ENCODE measurements around the gene SWAP70. TPM values are rescaled to one million over a fixed set of nuclear protein-coding genes. Genes with fewer than 3 reads are reported as not detected.

The SWAP70 gene
- total RNA-seq, 5 donors from 2014 or later (not counting 1 experiment from before 2014, with no cell fraction given): 4.5 to 14.3 (median 7.3) TPM

DNA sequence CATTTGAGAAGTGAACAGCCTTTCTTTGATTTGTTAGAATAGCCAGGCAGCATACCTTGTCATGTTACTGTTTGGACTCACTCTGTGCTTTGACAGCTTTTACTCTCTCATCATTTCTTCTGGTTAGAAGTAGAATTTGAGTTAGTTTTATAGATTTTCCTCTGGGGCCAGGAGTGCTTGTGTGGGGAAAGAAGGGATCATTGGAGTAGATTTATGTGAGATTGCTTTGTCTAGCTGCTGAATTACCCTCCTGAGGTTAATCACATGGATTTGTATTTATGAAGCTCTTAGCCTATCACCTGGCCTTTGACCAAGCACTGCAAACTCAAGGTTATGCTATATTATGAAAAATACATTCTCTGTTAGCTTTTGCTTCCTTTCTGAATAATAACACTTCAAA is 54.3 kb downstream of the SWAP70 start:
- Mint-ChIP-seq H3K4me3 (no peak overlapping the region), H3K27me3 (no peaks in the 10 kb centered on the region), H3K4me1 (peaks cover 22 to 28% (median 23%) of the 10 kb centered on the region in 3 donors), H3K9me3 (no peaks in the 10 kb centered on the region), H3K36me3 (peaks cover 19% of the 10 kb centered on the region), H3K27ac (no peak overlapping the region)
- Histone ChIP-seq H3K4me3 (ENCODE audit: control insufficient read depth in 1 of 2, extremely low read depth in 1 of 2, low read length in 1 of 2) (no peak overlapping the region), H3K9me3 (no peaks in the 10 kb centered on the region), H3K36me3 (ENCODE audit: control insufficient read depth in 2 of 2, extremely low read depth in 1 of 2, insufficient read depth in 1 of 2, low read length in 1 of 2) (no peaks in the 10 kb centered on the region), H3K27me3 (replicated peaks in 1 of 2; ENCODE audit: control insufficient read depth in 2 of 2, extremely low read depth in 1 of 2, insufficient read depth in 2 of 2, low read length in 1 of 2) (no peaks in the 10 kb centered on the region), H3K27ac (ENCODE audit: low read length) (no peak overlapping the region), H3K4me1 (ENCODE audit: control insufficient read depth in 1 of 2, extremely low read depth in 1 of 2, insufficient read depth in 2 of 2, low read length in 2 of 2) (peaks cover 0 to 4% of the 10 kb centered on the region in 2 experiments)
- ATAC-seq (replicated peaks in 1 of 4): no peak
- CTCF ChIA-PET: no interaction called here
- POLR2A ChIA-PET: no interaction called here
- DNase-seq: no peak

DNA sequence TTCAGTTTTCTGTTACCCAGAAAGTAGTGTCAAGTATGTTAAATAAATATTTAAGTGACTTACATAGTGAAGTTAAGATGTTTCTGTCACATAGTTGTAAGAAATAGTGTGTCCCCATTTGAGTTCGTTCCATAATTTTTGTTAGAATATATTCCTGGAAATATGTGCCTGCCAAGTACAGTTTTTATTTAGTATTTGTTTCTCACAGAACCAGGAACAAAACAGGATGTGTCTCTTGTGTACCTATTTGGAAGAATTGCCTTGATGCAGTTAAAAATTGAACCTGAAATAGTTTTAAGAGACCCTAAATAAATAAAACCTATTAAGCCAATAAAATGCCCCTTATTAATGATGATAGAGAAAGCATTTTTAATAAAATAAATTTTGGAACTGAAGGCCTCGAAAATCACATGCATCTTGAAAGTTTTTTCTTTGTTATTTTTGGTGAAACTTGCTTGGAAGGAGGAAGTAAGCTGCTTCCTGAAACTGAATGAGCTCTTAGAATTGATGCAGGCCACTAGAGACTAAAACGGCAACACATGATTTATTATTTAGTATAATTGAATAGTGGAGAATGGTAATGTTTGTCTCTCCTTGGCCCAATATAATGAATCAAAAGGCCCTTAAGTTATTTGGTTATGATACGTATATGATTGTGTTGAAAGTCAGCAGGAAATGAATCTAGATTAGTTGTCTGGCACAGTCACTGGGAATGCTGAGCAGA is 55.9 kb downstream of the SWAP70 start:
- peaks cover 9% of the 10 kb centered on the region for H3K36me3 Mint-ChIP-seq
- H3K4me1 ChIP-seq (ENCODE audit: control insufficient read depth in 1 of 2, extremely low read depth in 1 of 2, insufficient read depth in 2 of 2, low read length in 2 of 2): peaks cover 0 to 4% of the 10 kb centered on the region in 2 experiments
- H3K4me1 Mint-ChIP-seq: peaks cover 22 to 28% (median 23%) of the 10 kb centered on the region in 3 donors
- no peaks in the 10 kb centered on the region for H3K36me3 ChIP-seq (ENCODE audit: control insufficient read depth in 2 of 2, extremely low read depth in 1 of 2, insufficient read depth in 1 of 2, low read length in 1 of 2)
- H3K27ac ChIP-seq (ENCODE audit: low read length): no peak overlapping the region
- POLR2A ChIA-PET: interaction anchor here in 1 of 2 donors (0.5 to 0.9 kb wide), 2 partner anchors 13 to 145 kb away, joined by 3 to 4 read pairs; no protein-coding TSS in a partner anchor
- no peak overlapping the region for H3K4me3 Mint-ChIP-seq
- DNase-seq: no peak
- CTCF ChIA-PET: interaction anchor here in 1 of 2 donors (0.5 kb wide), 1 partner anchor 182 kb away, joined by 3 read pairs; no protein-coding TSS in a partner anchor
- WGBS (ENCODE audit: insufficient coverage): 50% methylated on average over 2 of the region's 4 CpGs
- ATAC-seq (replicated peaks in 1 of 4): no peak
- H3K4me3 ChIP-seq (ENCODE audit: control insufficient read depth in 1 of 2, extremely low read depth in 1 of 2, low read length in 1 of 2): no peak overlapping the region
- H3K9me3 Mint-ChIP-seq: no peaks in the 10 kb centered on the region
- no peaks in the 10 kb centered on the region for H3K27me3 ChIP-seq (replicated peaks in 1 of 2; ENCODE audit: control insufficient read depth in 2 of 2, extremely low read depth in 1 of 2, insufficient read depth in 2 of 2, low read length in 1 of 2)
- H3K27ac Mint-ChIP-seq: peak overlapping the region in 1 of 2 donors; percentile 68
- H3K27me3 Mint-ChIP-seq: no peaks in the 10 kb centered on the region
- H3K9me3 ChIP-seq: no peaks in the 10 kb centered on the region

DNA sequence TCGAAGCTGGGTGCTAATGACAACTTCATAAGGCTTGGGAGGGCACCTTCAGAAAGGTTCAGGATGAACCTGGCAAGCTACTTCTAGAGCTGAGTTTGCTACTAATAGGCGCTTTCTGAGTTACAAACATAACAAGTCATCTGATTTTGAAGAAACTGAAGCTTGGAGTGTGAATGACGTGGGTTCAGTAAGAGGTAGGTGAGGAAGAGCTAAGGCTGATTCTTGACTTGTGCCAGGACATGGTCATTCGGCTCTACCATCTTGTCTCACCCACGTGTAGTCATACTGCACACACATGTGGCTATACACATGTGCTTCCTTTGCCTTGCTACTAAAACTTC is 56.4 kb downstream of the SWAP70 start:
- H3K27me3 ChIP-seq (replicated peaks in 1 of 2; ENCODE audit: control insufficient read depth in 2 of 2, extremely low read depth in 1 of 2, insufficient read depth in 2 of 2, low read length in 1 of 2): no peaks in the 10 kb centered on the region
- no peaks in the 10 kb centered on the region for H3K36me3 ChIP-seq (ENCODE audit: control insufficient read depth in 2 of 2, extremely low read depth in 1 of 2, insufficient read depth in 1 of 2, low read length in 1 of 2)
- Mint-ChIP-seq H3K27ac (peak overlapping the region in 1 of 2 donors; percentile 68), H3K9me3 (no peaks in the 10 kb centered on the region), H3K4me1 (peaks cover 22 to 28% (median 23%) of the 10 kb centered on the region in 3 donors), H3K27me3 (no peaks in the 10 kb centered on the region), H3K36me3 (peaks cover 8% of the 10 kb centered on the region), H3K4me3 (no peak overlapping the region)
- H3K27ac ChIP-seq (ENCODE audit: low read length): no peak overlapping the region
- CTCF ChIA-PET: interaction anchor here in 1 of 2 donors (0.5 kb wide), 1 partner anchor 182 kb away, joined by 3 read pairs; no protein-coding TSS in a partner anchor
- POLR2A ChIA-PET: interaction anchor here in 1 of 2 donors (0.5 to 0.9 kb wide), 2 partner anchors 14 to 146 kb away, joined by 3 to 4 read pairs; no protein-coding TSS in a partner anchor
- ATAC-seq (replicated peaks in 1 of 4) (no peak), DNase-seq (no peak)
- H3K9me3 ChIP-seq: no peaks in the 10 kb centered on the region
- H3K4me1 ChIP-seq (ENCODE audit: control insufficient read depth in 1 of 2, extremely low read depth in 1 of 2, insufficient read depth in 2 of 2, low read length in 2 of 2): peaks cover 0 to 4% of the 10 kb centered on the region in 2 experiments
- WGBS (ENCODE audit: insufficient coverage): 70% methylated on average over 2 of the region's 5 CpGs
- no peak overlapping the region for H3K4me3 ChIP-seq (ENCODE audit: control insufficient read depth in 1 of 2, extremely low read depth in 1 of 2, low read length in 1 of 2)

DNA sequence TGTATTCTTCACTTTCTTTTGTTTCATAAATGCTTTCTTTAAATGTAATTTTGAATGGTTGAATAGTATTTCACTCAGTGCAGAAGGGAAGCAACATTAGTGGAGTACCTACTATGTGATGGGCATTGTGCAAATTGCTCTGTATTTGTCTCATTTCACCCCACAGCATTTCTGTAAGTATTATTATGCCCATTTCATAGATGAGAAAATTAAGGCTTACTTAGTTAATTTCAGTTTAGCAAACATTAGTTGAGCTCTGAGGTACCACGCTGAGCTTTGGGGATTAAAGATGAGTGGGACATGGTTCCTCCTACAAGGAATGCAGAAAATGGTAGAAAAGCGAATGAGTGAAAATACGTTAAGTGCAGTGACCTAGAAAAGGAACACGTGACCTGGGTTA is 58.1 kb downstream of the SWAP70 start:
- peaks cover 0 to 6% of the 10 kb centered on the region in 2 experiments for H3K4me1 ChIP-seq (ENCODE audit: control insufficient read depth in 1 of 2, extremely low read depth in 1 of 2, insufficient read depth in 2 of 2, low read length in 2 of 2)
- H3K4me3 Mint-ChIP-seq: no peak overlapping the region
- CTCF ChIA-PET: interaction anchor here in 1 of 2 donors (0.5 kb wide), 1 partner anchor 1736 kb away, joined by 3 read pairs; no protein-coding TSS in a partner anchor
- DNase-seq (no peak), ATAC-seq (replicated peaks in 1 of 4) (no peak)
- H3K4me3 ChIP-seq (ENCODE audit: control insufficient read depth in 1 of 2, extremely low read depth in 1 of 2, low read length in 1 of 2): no peak overlapping the region
- H3K27me3 ChIP-seq (replicated peaks in 1 of 2; ENCODE audit: control insufficient read depth in 2 of 2, extremely low read depth in 1 of 2, insufficient read depth in 2 of 2, low read length in 1 of 2): no peaks in the 10 kb centered on the region
- POLR2A ChIA-PET: no interaction called here
- 93% methylated on average over 4 of the region's 4 CpGs for WGBS (ENCODE audit: insufficient coverage)
- no peaks in the 10 kb centered on the region for H3K9me3 ChIP-seq
- peaks cover 14 to 18% (median 15%) of the 10 kb centered on the region in 3 donors for H3K4me1 Mint-ChIP-seq
- no peaks in the 10 kb centered on the region for H3K9me3 Mint-ChIP-seq
- H3K27ac Mint-ChIP-seq: no peak overlapping the region
- no peaks in the 10 kb centered on the region for H3K36me3 Mint-ChIP-seq
- H3K27ac ChIP-seq (ENCODE audit: low read length): no peak overlapping the region
- H3K36me3 ChIP-seq (ENCODE audit: control insufficient read depth in 2 of 2, extremely low read depth in 1 of 2, insufficient read depth in 1 of 2, low read length in 1 of 2): no peaks in the 10 kb centered on the region
- no peaks in the 10 kb centered on the region for H3K27me3 Mint-ChIP-seq

DNA sequence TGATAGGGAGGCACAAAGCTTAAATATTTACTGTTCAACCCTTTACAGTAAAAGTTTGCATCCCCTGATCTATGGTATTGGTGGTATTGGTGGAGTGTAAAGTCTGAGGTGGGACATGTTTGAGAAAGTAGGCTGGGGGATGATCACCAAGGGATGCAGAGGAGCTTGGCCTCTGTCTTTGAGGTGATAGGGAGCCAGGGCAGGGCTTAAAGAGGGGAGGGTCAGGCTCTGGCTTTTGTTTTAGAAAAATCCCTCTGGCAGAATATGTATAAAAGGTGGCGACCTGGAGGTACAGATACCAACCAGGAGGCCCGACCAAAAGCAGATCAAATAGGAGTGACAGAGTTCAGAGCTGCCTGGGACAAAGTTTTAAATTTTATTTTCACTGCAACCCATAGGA is 59.0 kb downstream of the SWAP70 start:
- POLR2A ChIA-PET: no interaction called here
- Mint-ChIP-seq H3K36me3 (no peaks in the 10 kb centered on the region), H3K27me3 (no peaks in the 10 kb centered on the region), H3K4me3 (no peak overlapping the region), H3K9me3 (no peaks in the 10 kb centered on the region), H3K4me1 (peaks cover 13 to 16% (median 15%) of the 10 kb centered on the region in 3 donors), H3K27ac (no peak overlapping the region)
- no CpG with 5 or more reads among the region's 2 CpGs for WGBS (ENCODE audit: insufficient coverage)
- no peaks in the 10 kb centered on the region for H3K9me3 ChIP-seq
- ATAC-seq (replicated peaks in 1 of 4) (no peak), DNase-seq (no peak)
- no peaks in the 10 kb centered on the region for H3K27me3 ChIP-seq (replicated peaks in 1 of 2; ENCODE audit: control insufficient read depth in 2 of 2, extremely low read depth in 1 of 2, insufficient read depth in 2 of 2, low read length in 1 of 2)
- no peaks in the 10 kb centered on the region for H3K36me3 ChIP-seq (ENCODE audit: control insufficient read depth in 2 of 2, extremely low read depth in 1 of 2, insufficient read depth in 1 of 2, low read length in 1 of 2)
- CTCF ChIA-PET: no interaction called here
- no peak overlapping the region for H3K4me3 ChIP-seq (ENCODE audit: control insufficient read depth in 1 of 2, extremely low read depth in 1 of 2, low read length in 1 of 2)
- no peak overlapping the region for H3K27ac ChIP-seq (ENCODE audit: low read length)
- peaks cover 0 to 6% of the 10 kb centered on the region in 2 experiments for H3K4me1 ChIP-seq (ENCODE audit: control insufficient read depth in 1 of 2, extremely low read depth in 1 of 2, insufficient read depth in 2 of 2, low read length in 2 of 2)

DNA sequence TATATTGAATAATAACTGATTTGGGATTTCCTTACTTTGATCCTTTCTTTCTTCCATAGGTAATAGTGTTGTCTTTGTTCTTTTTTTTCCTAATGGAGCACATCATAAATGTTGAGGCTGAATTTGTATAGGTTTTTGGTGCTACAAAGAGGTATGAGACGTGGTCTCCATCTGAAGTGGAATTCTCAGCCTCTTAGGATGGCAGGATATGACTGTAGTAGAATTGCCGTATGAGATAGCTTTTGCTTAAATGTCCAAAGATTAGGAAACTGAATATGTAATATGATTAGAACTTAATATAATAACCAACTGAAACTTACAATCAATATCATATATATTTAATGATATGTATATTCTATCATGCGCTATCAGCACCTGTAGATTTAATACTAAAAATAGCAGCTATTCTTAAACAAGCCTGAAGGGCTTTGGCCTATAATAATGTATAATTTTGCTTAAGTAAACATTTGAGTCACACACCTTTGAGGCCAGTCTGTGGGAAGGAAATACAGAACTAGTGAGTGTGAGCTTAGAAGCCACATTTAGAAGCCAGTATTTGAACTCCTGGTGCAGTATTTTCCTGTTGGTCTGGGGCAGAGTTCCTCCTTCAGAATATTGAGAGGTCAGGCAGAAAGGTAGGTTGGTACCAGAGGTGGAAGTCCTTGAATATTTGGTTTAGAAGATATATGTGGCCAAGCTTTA is 62.6 kb downstream of the SWAP70 start:
- ATAC-seq (replicated peaks in 1 of 4): no peak
- no peak overlapping the region for H3K27ac Mint-ChIP-seq

More for the DNA sequence above, 62.6 kb downstream of the SWAP70 start:
- H3K4me3 Mint-ChIP-seq: no peak overlapping the region
- H3K27me3 Mint-ChIP-seq: no peaks in the 10 kb centered on the region
- Histone ChIP-seq H3K36me3 (ENCODE audit: control insufficient read depth in 2 of 2, extremely low read depth in 1 of 2, insufficient read depth in 1 of 2, low read length in 1 of 2) (no peaks in the 10 kb centered on the region), H3K4me1 (ENCODE audit: control insufficient read depth in 1 of 2, extremely low read depth in 1 of 2, insufficient read depth in 2 of 2, low read length in 2 of 2) (peaks cover 0 to 6% of the 10 kb centered on the region in 2 experiments), H3K4me3 (ENCODE audit: control insufficient read depth in 1 of 2, extremely low read depth in 1 of 2, low read length in 1 of 2) (no peak overlapping the region), H3K27me3 (replicated peaks in 1 of 2; ENCODE audit: control insufficient read depth in 2 of 2, extremely low read depth in 1 of 2, insufficient read depth in 2 of 2, low read length in 1 of 2) (no peaks in the 10 kb centered on the region), H3K9me3 (no peaks in the 10 kb centered on the region), H3K27ac (ENCODE audit: low read length) (no peak overlapping the region)
- CTCF ChIA-PET: no interaction called here
- DNase-seq: no peak
- peaks cover 9% of the 10 kb centered on the region for H3K36me3 Mint-ChIP-seq
- POLR2A ChIA-PET: no interaction called here
- no peaks in the 10 kb centered on the region for H3K9me3 Mint-ChIP-seq
- peaks cover 0 to 7% (median 0%) of the 10 kb centered on the region in 3 donors for H3K4me1 Mint-ChIP-seq
- WGBS (ENCODE audit: insufficient coverage): 67% methylated on average over 1 of the region's 3 CpGs

Measured in T-cell (primary cell).